GM21526 (cell line): ENCODE data around the gene ANKRD40CL.
A peak's percentile ranks its signal among the peaks of the same experiment; 100 is the strongest.

Source experiments
- ATAC-seq: cut with Tn5 transposase; IDR thresholded peaks from one replicate; pipeline ENCODE4 v1.9.1; 2021; ENCODE audit warnings: moderate library complexity; ENCODE audit not compliant: unreplicated experiment, low FRiP score

Gene ANKRD40CL

GRCh38 chr17:50719924-50720794 lies 47.2 kb downstream of the ANKRD40CL start:
- no peak for ATAC-seq

- peak; percentile 84 for ATAC-seq
These were observed 48.0 kb downstream of the ANKRD40CL start, which contains the start of gene LUC7L3 for GRCh38 chr17:50719144-50719923. TSS of gene LUC7L3 (plus strand) at chr17:50719603. CDS start at chr17:50719733, 130 bp downstream.

GRCh38 chr17:50715471-50715870 lies 51.8 kb downstream of the ANKRD40CL start:
- ATAC-seq = no peak

GRCh38 chr17:50712641-50713040 lies 54.7 kb downstream of the ANKRD40CL start:
- no peak for ATAC-seq
